SK-N-SH (cell line): ENCODE measurements around the gene MARK4.

ENCODE experiments used
- USF1 ChIP-seq: IDR thresholded peaks from 2 replicates; pipeline ENCODE4 v1.4.0; 2012; ENCODE audit warnings: low read depth, borderline replicate concordance
- USF2 ChIP-seq: fragments of 150-350 bp; IDR thresholded peaks from 2 replicates; pipeline ENCODE4 v1.6.1; 2017; ENCODE audit warnings: antibody characterized with exemption, low read length, low read depth, borderline replicate concordance

GRCh38 chr19:45311621-45312020 lies 60.5 kb downstream of the MARK4 start:
- TF ChIP-seq USF2 (no peak), USF1 (no peak)
